Glutamatergic neuron (in vitro differentiated cells): ENCODE data around the gene NECTIN2. TPM values are rescaled to one million over a fixed set of nuclear protein-coding genes. Genes with fewer than 3 reads are reported as not detected.
"Not testable (repeated sequence)": the region's sequence is repeated elsewhere in the genome, so short reads cannot be mapped to it uniquely, and the experiment has no call there.

Experiments used
- DNase-seq: peaks from one replicate; pipeline ENCODE4 v3.0.0; 2022
- H3K27ac Mint-ChIP-seq: one replicate; pipeline ENCODE4 v1.8.0; 2020; ENCODE audit warnings: mild to moderate bottlenecking, mixed read lengths, inconsistent platforms; ENCODE audit not compliant: unreplicated experiment
- H3K27me3 Mint-ChIP-seq: one replicate; pipeline ENCODE4 v1.8.0; 2020; ENCODE audit warnings: mild to moderate bottlenecking, moderate library complexity, mixed read lengths, inconsistent platforms; ENCODE audit not compliant: unreplicated experiment
- H3K36me3 Mint-ChIP-seq: one replicate; pipeline ENCODE4 v1.8.0; 2020; ENCODE audit warnings: mild to moderate bottlenecking, mixed read lengths, inconsistent platforms; ENCODE audit not compliant: unreplicated experiment
- H3K4me1 Mint-ChIP-seq: one replicate; pipeline ENCODE4 v1.8.0; 2020; ENCODE audit warnings: mild to moderate bottlenecking, low read depth, mixed read lengths, inconsistent platforms; ENCODE audit not compliant: unreplicated experiment
- H3K4me3 Mint-ChIP-seq: one replicate; pipeline ENCODE4 v1.8.0; 2020; ENCODE audit warnings: mild to moderate bottlenecking, mixed read lengths, inconsistent platforms; ENCODE audit not compliant: unreplicated experiment
- H3K9me3 Mint-ChIP-seq: one replicate; pipeline ENCODE4 v1.8.0; 2020; ENCODE audit warnings: mild to moderate bottlenecking, moderate library complexity, mixed read lengths, inconsistent platforms; ENCODE audit not compliant: unreplicated experiment
- total RNA-seq: library from RNA; stranded (reverse); fragmentation: NEBNext Ultra II Directional; extraction: Animal tissue kit (Norgen Biotek cat#: 25700); gene quantifications from one replicate; pipeline ENCODE4 v1.2.1, GENCODE V29; 2021; ENCODE audit not compliant: unreplicated experiment
- TF ChIP-seq, protein P1 (sequence below): fragments of 200-600 bp; sonication (generic); IDR thresholded peaks from one replicate; pipeline ENCODE4 v1.5.0; 2021; ENCODE audit not compliant: partially characterized antibody, unreplicated experiment

The NECTIN2 gene
- total RNA-seq, 1 donor from 2014 or later = 108 TPM

DNA sequence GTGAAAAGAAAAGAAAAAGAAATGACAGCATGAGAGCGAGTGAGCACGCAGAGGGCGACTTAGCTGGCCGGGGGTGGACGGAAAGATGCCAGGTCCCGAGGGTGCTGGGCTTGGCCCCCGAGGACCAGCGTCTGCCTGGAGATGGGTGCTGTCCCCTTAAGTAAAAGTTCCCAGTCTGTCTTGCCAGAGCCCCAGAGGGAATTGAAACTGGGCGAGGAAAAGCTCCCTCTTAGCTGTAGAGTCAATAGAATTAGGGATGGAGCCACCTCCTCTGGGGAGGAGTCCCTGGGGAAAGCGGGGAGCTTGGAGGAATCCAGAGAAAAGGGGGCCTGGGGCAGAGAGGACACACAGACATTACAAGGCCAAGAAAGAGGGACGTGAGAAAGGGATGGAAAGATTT is 23.9 kb upstream of the NECTIN2 start:
- Mint-ChIP-seq H3K27me3 (peaks cover 8% of the 10 kb centered on the region), H3K27ac (no peak overlapping the region), H3K9me3 (no peaks in the 10 kb centered on the region), H3K36me3 (no peaks in the 10 kb centered on the region), H3K4me1 (peaks cover 1% of the 10 kb centered on the region), H3K4me3 (no peak overlapping the region)
- TF ChIP-seq, protein P1, sequence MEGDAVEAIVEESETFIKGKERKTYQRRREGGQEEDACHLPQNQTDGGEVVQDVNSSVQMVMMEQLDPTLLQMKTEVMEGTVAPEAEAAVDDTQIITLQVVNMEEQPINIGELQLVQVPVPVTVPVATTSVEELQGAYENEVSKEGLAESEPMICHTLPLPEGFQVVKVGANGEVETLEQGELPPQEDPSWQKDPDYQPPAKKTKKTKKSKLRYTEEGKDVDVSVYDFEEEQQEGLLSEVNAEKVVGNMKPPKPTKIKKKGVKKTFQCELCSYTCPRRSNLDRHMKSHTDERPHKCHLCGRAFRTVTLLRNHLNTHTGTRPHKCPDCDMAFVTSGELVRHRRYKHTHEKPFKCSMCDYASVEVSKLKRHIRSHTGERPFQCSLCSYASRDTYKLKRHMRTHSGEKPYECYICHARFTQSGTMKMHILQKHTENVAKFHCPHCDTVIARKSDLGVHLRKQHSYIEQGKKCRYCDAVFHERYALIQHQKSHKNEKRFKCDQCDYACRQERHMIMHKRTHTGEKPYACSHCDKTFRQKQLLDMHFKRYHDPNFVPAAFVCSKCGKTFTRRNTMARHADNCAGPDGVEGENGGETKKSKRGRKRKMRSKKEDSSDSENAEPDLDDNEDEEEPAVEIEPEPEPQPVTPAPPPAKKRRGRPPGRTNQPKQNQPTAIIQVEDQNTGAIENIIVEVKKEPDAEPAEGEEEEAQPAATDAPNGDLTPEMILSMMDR = no peak
- DNase-seq = no peak

GRCh38 chr19:44822670-44823372 is 23.3 kb upstream of the NECTIN2 start:
- no peaks in the 10 kb centered on the region for H3K9me3 Mint-ChIP-seq
- no peaks in the 10 kb centered on the region for H3K36me3 Mint-ChIP-seq
- no peak overlapping the region for H3K27ac Mint-ChIP-seq
- DNase-seq = no peak
- TF ChIP-seq, protein P1 = no peak
- no peak overlapping the region for H3K4me3 Mint-ChIP-seq
- H3K4me1 Mint-ChIP-seq = peaks cover under 1% of the 10 kb centered on the region
- peaks cover 8% of the 10 kb centered on the region for H3K27me3 Mint-ChIP-seq

- no peak overlapping the region for H3K27ac Mint-ChIP-seq
- no peaks in the 10 kb centered on the region for H3K4me1 Mint-ChIP-seq
- TF ChIP-seq, protein P1 = no peak
- no peaks in the 10 kb centered on the region for H3K9me3 Mint-ChIP-seq
- H3K27me3 Mint-ChIP-seq = peaks cover 5% of the 10 kb centered on the region
- H3K36me3 Mint-ChIP-seq = no peaks in the 10 kb centered on the region
- no peak for DNase-seq
- no peak overlapping the region for H3K4me3 Mint-ChIP-seq
Observed at GRCh38 chr19:44823373-44823698, 22.8 kb upstream of the NECTIN2 start.

DNA sequence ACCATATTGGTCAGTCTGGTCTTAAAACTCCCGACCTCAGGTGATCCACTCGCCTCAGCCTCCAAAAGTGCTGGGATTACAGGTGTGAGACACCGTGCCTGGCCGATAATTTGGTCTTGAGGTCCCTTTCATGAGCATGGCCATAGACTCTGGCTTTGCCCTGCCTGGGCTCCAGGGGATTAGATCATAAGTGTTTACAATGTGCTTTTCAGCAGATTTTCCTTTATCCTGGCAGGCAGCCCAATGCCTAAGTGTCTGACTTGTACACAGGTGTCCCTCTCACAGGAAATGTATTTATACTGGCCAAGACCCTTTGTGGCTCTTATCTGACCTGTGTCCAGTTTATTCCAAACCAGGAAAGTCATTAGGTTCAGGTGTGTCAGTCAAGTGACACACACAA is 21.3 kb upstream of the NECTIN2 start:
- no peak overlapping the region for H3K27ac Mint-ChIP-seq

GRCh38 chr19:44832875-44833274 is 13.2 kb upstream of the NECTIN2 start:
- DNase-seq, H3K4me1 Mint-ChIP-seq, H3K4me3 Mint-ChIP-seq, H3K27me3 Mint-ChIP-seq, H3K36me3 Mint-ChIP-seq, H3K9me3 Mint-ChIP-seq, H3K27ac Mint-ChIP-seq: not testable (repeated sequence)

More for the DNA sequence above, 21.3 kb upstream of the NECTIN2 start:
- TF ChIP-seq, protein P1 = no peak
- Mint-ChIP-seq H3K36me3 (no peaks in the 10 kb centered on the region), H3K27me3 (peaks cover 5% of the 10 kb centered on the region), H3K9me3 (no peaks in the 10 kb centered on the region), H3K4me1 (no peaks in the 10 kb centered on the region), H3K4me3 (no peak overlapping the region)
- no peak for DNase-seq

GRCh38 chr19:44834399-44834798 is 11.7 kb upstream of the NECTIN2 start:
- not testable (repeated sequence) for H3K27me3 Mint-ChIP-seq, DNase-seq, H3K9me3 Mint-ChIP-seq

More at GRCh38 chr19:44834399-44834798, 11.7 kb upstream of the NECTIN2 start:
- not testable (repeated sequence) for H3K4me1 Mint-ChIP-seq, H3K4me3 Mint-ChIP-seq, H3K36me3 Mint-ChIP-seq, H3K27ac Mint-ChIP-seq
